Measurements from ENCODE around the gene KRT1. TPM values are rescaled to one million over a fixed set of nuclear protein-coding genes. Genes with fewer than 3 reads are reported as not detected.

Gene KRT1
- total and polyA plus RNA-seq, 2 experiments from 2014 or later = not detected

DNA sequence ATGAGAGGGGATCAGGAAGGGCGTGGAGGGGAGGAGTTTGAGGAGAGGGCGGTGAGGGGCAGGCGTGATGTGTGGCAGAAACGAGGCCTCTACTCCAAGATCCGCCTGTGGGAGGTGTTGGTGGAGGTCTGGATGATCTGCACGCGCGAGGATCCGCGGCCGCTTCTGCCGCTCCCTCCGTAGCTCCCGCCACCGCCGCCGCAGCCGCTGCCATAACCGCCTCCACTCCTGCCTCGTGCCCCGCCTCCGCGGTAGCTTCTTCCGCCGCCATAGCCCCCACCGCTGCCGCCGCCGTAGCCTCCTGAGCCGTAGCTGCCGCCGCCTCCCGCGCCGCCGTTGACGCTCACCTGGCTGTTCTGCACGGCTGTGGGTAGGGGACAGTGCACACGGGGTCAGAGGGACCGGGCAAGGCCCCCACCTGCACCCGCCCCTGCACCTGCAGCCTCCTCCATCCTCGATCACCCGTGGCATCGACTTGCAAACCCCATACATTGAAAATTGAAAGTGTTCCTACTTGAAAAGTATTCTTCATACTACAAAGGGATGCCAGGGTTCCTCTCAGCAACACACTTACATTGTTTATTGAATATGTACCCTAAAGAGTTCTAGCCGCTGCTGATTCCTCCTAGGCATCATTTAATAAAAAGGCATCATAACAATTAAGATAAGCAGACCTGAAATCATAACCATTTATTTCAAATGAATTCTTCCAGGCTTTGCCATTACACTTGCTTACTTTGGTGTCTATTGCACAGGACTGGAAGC lies 11.1 kb upstream of the KRT1 start:
- WGBS, 2 experiments (ENCODE audit: low coverage in 1 of 2, low lambda C conversion rate in 2 of 2, missing lambda C conversion rate in 2 of 2) = 8 to 9% methylated on average over 33 to 38 of the region's 45 CpGs
- Histone ChIP-seq H3K27ac (no peak overlapping the region), H2AFZ (no peak overlapping the region), H3K4me1 (ENCODE audit: insufficient read depth) (no peaks in the 10 kb centered on the region), H3K36me3 (ENCODE audit: low read depth) (no peaks in the 10 kb centered on the region), H3K27me3 (replicated peaks; ENCODE audit: insufficient read depth) (peaks cover 71% of the 10 kb centered on the region), H3K9ac (no peak overlapping the region), H4K20me1 (ENCODE audit: insufficient read depth) (no peaks in the 10 kb centered on the region), H3K4me3 (no peak overlapping the region), H3K9me3 (ENCODE audit: low read depth) (no peaks in the 10 kb centered on the region), H3F3A (ENCODE audit: insufficient read depth) (no peaks in the 10 kb centered on the region), H3K4me2 (ENCODE audit: unreplicated experiment) (no peak overlapping the region), H3K9me2 (ENCODE audit: insufficient read depth) (no peaks in the 10 kb centered on the region), H3K79me2 (ENCODE audit: insufficient read depth) (no peaks in the 10 kb centered on the region)
- in situ Hi-C loops (cut with MboI) = no loop called here
- TF ChIP-seq EZH2phosphoT487 (IDR thresholded peaks at IDR 0.05; ENCODE audit: insufficient read depth, low read depth) (no peak), EZH2 (IDR thresholded peaks at IDR 0.05; ENCODE audit: insufficient read depth, poor library complexity, severe bottlenecking) (no peak)
- peak; percentile 14 for DNase-seq

- H3K9me3 ChIP-seq (ENCODE audit: low read depth) = no peaks in the 10 kb centered on the region
- H3K9ac ChIP-seq = no peak overlapping the region
- no peaks in the 10 kb centered on the region for H3K79me2 ChIP-seq (ENCODE audit: insufficient read depth)
- H2AFZ ChIP-seq = no peak overlapping the region
- WGBS, 2 experiments (ENCODE audit: low coverage in 1 of 2, low lambda C conversion rate in 2 of 2, missing lambda C conversion rate in 2 of 2) = 54% methylated on average over 8 of the region's 8 CpGs
- in situ Hi-C loops (cut with MboI) = no loop called here
- peaks cover 72% of the 10 kb centered on the region for H3K27me3 ChIP-seq (replicated peaks; ENCODE audit: insufficient read depth)
- no peaks in the 10 kb centered on the region for H3F3A ChIP-seq (ENCODE audit: insufficient read depth)
- no peaks in the 10 kb centered on the region for H4K20me1 ChIP-seq (ENCODE audit: insufficient read depth)
- no peaks in the 10 kb centered on the region for H3K4me1 ChIP-seq (ENCODE audit: insufficient read depth)
- no peak overlapping the region for H3K4me3 ChIP-seq
- H3K27ac ChIP-seq = no peak overlapping the region
- H3K36me3 ChIP-seq (ENCODE audit: low read depth) = no peaks in the 10 kb centered on the region
- H3K9me2 ChIP-seq (ENCODE audit: insufficient read depth) = no peaks in the 10 kb centered on the region
- no peak for DNase-seq
- H3K4me2 ChIP-seq (ENCODE audit: unreplicated experiment) = no peak overlapping the region
- TF ChIP-seq EZH2phosphoT487 (IDR thresholded peaks at IDR 0.05; ENCODE audit: insufficient read depth, low read depth) = no peak
- TF ChIP-seq EZH2 (IDR thresholded peaks at IDR 0.05; ENCODE audit: insufficient read depth, poor library complexity, severe bottlenecking) = no peak
Observed at GRCh38 chr12:52690351-52691075, 10.3 kb upstream of the KRT1 start.

DNA sequence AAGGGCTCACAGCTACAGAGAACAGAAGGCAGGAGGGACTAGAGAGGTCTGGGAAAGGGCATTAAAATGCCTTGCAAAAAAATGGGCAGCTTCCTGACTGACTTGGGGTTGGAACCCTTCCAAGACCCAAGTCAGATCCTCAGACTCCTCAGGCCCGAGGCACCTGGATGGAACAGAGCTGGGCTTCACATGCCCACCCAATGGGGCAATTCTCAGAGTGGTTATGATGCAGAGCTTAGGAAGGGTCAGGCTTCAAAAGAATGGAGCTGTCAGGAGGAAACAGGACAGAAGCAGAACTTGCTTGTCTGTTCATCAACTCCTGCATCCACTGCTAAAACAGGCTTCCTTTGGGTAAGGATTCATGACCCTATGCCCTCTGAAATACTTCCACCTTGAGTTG lies 9.7 kb upstream of the KRT1 start:
- no peaks in the 10 kb centered on the region for H3F3A ChIP-seq (ENCODE audit: insufficient read depth)
- H4K20me1 ChIP-seq (ENCODE audit: insufficient read depth) = no peaks in the 10 kb centered on the region
- no peak overlapping the region for H3K4me2 ChIP-seq (ENCODE audit: unreplicated experiment)
- no peak for DNase-seq
- H3K4me3 ChIP-seq = no peak overlapping the region
- H3K9me2 ChIP-seq (ENCODE audit: insufficient read depth) = no peaks in the 10 kb centered on the region
- no peak overlapping the region for H2AFZ ChIP-seq
- no peak overlapping the region for H3K9ac ChIP-seq
- H3K79me2 ChIP-seq (ENCODE audit: insufficient read depth) = no peaks in the 10 kb centered on the region
- in situ Hi-C loops (cut with MboI) = no loop called here
- peaks cover 77% of the 10 kb centered on the region for H3K27me3 ChIP-seq (replicated peaks; ENCODE audit: insufficient read depth)
- WGBS, 2 experiments (ENCODE audit: low coverage in 1 of 2, low lambda C conversion rate in 2 of 2, missing lambda C conversion rate in 2 of 2) = 77 to 79% methylated on average over 1 of the region's 1 CpG
- TF ChIP-seq EZH2 (IDR thresholded peaks at IDR 0.05; ENCODE audit: insufficient read depth, poor library complexity, severe bottlenecking) = no peak
- no peak for TF ChIP-seq EZH2phosphoT487 (IDR thresholded peaks at IDR 0.05; ENCODE audit: insufficient read depth, low read depth)
- no peaks in the 10 kb centered on the region for H3K4me1 ChIP-seq (ENCODE audit: insufficient read depth)
- no peaks in the 10 kb centered on the region for H3K9me3 ChIP-seq (ENCODE audit: low read depth)
- no peak overlapping the region for H3K27ac ChIP-seq
- H3K36me3 ChIP-seq (ENCODE audit: low read depth) = no peaks in the 10 kb centered on the region

DNA sequence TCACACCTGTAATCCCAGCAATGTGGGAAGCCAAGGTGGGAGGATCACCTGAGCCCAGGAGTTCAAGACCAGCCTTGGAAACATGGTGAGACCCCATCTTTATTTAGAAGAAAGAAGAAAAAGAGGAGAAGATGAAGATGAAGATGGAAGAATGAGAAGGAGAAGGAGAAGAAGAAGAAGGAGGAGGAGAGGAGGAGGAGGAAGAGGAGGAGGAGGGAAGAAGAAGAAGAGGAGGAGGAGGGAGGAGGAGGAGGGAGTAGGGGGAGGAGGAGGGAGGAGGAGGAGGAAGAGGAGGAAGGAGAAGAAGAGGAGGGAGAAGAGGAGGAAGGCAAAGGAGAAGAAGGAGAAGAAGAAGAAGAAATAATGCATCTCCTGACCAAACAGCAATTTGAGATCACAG lies 9.0 kb upstream of the KRT1 start:
- H3F3A ChIP-seq (ENCODE audit: insufficient read depth) = no peaks in the 10 kb centered on the region
- H3K4me2 ChIP-seq (ENCODE audit: unreplicated experiment) = no peak overlapping the region
- DNase-seq = no peak
- no peaks in the 10 kb centered on the region for H3K4me1 ChIP-seq (ENCODE audit: insufficient read depth)
- H3K4me3 ChIP-seq = no peak overlapping the region
- H2AFZ ChIP-seq = no peak overlapping the region
- TF ChIP-seq EZH2phosphoT487 (IDR thresholded peaks at IDR 0.05; ENCODE audit: insufficient read depth, low read depth) = no peak
- no peak for TF ChIP-seq EZH2 (IDR thresholded peaks at IDR 0.05; ENCODE audit: insufficient read depth, poor library complexity, severe bottlenecking)
- no peaks in the 10 kb centered on the region for H3K9me3 ChIP-seq (ENCODE audit: low read depth)
- no peaks in the 10 kb centered on the region for H4K20me1 ChIP-seq (ENCODE audit: insufficient read depth)
- in situ Hi-C loops (cut with MboI) = no loop called here
- H3K27ac ChIP-seq = no peak overlapping the region
- no peak overlapping the region for H3K9ac ChIP-seq
- no peaks in the 10 kb centered on the region for H3K9me2 ChIP-seq (ENCODE audit: insufficient read depth)
- no peaks in the 10 kb centered on the region for H3K79me2 ChIP-seq (ENCODE audit: insufficient read depth)
- peaks cover 74% of the 10 kb centered on the region for H3K27me3 ChIP-seq (replicated peaks; ENCODE audit: insufficient read depth)
- no peaks in the 10 kb centered on the region for H3K36me3 ChIP-seq (ENCODE audit: low read depth)

Measured in GM23248 (cell line).